Esophagus muscularis mucosa (tissue), 4 donors: Measurements from ENCODE around the gene RAB12. TPM values are rescaled to one million over a fixed set of nuclear protein-coding genes. Genes with fewer than 3 reads are reported as not detected.

Source experiments
- DNase-seq: peaks from one replicate; pipeline ENCODE4 v3.0.0-alpha.2; 2017; ENCODE audit errors: extremely low spot score
- H3K27ac ChIP-seq, 4 donors: fragments of 200-600 bp; sonication (generic); replicated peaks in 1 of 4; 1 replicate in 3 of 4; 2 replicates in 1 of 4; pipeline ENCODE4 v1.5.1; 2016 to 2019; ENCODE audit warnings: mild to moderate bottlenecking in 1 of 4
- H3K27me3 ChIP-seq, 4 donors: fragments of 200-600 bp; sonication (generic); one replicate each; pipeline versions ENCODE4 v1.5.1 to v1.6.0; 2016 to 2019
- H3K36me3 ChIP-seq, 4 donors: fragments of 200-600 bp; sonication (generic); one replicate each; pipeline ENCODE4 v1.5.1; 2016 to 2019
- H3K4me1 ChIP-seq, 4 donors: fragments of 200-600 bp; sonication (generic); one replicate each; pipeline ENCODE4 v1.5.1; 2016 to 2019
- H3K4me3 ChIP-seq, 4 donors: fragments of 200-600 bp; sonication (generic); 1 replicate in 2 of 4; 2 replicates in 2 of 4; pipeline ENCODE4 v1.5.1; 2016 to 2019; ENCODE audit warnings: mild to moderate bottlenecking in 4 of 4, moderate library complexity in 1 of 4
- H3K9me3 ChIP-seq, 4 donors: fragments of 200-600 bp; sonication (generic); 1 replicate in 3 of 4; 2 replicates in 1 of 4; pipeline ENCODE4 v1.5.1; 2016 to 2019
- EP300 ChIP-seq: sonication (generic); formaldehyde crosslinking; IDR thresholded peaks from one replicate; pipeline ENCODE4 v1.6.1; 2017; ENCODE audit warnings: antibody characterized with exemption
- POLR2A ChIP-seq: fragments of 450-650 bp; IDR thresholded peaks from one replicate; pipeline ENCODE4 v1.6.1; 2017; ENCODE audit warnings: antibody characterized with exemption, moderate library complexity, mild to moderate bottlenecking, low read depth
- POLR2AphosphoS5 ChIP-seq, 2 donors: sonication (generic); formaldehyde crosslinking; IDR thresholded peaks; one replicate each; pipeline ENCODE4 v1.6.1; 2017; ENCODE audit warnings: antibody characterized with exemption in 2 of 2
- WGBS: methylation state at CpG from one replicate; pipeline ENCODE4 v1.1.5; 2018; 5-methylcytosine and 5-hydroxymethylcytosine counted together
- intact Hi-C: fragments of 100-400 bp; cut with DNase I; formaldehyde crosslinking; loops from one replicate; pipeline ENCODE4 v1.15.1; 2023
- total RNA-seq, 4 donors: library from RNA; depleted of rRNA; stranded (reverse); fragments of >200 nt; gene quantifications; one replicate each; pipeline versions ENCODE4 v1.1.0 to v1.2.1, GENCODE V29; 2016
- TF ChIP-seq, protein P1 (sequence below), 3 experiments: fragments of 200-600 bp in 2 of 3; fragments of 450-650 bp in 1 of 3; sonication (generic) in 2 of 3; IDR thresholded peaks; one replicate each; pipeline ENCODE4 v1.5.1; 2017 to 2019; ENCODE audit warnings: antibody characterized with exemption in 3 of 3, mild to moderate bottlenecking in 2 of 3, moderate library complexity in 1 of 3

Gene RAB12
- total RNA-seq, 4 donors from 2014 or later, result 61.0 to 76.3 (median 68.9) TPM

DNA sequence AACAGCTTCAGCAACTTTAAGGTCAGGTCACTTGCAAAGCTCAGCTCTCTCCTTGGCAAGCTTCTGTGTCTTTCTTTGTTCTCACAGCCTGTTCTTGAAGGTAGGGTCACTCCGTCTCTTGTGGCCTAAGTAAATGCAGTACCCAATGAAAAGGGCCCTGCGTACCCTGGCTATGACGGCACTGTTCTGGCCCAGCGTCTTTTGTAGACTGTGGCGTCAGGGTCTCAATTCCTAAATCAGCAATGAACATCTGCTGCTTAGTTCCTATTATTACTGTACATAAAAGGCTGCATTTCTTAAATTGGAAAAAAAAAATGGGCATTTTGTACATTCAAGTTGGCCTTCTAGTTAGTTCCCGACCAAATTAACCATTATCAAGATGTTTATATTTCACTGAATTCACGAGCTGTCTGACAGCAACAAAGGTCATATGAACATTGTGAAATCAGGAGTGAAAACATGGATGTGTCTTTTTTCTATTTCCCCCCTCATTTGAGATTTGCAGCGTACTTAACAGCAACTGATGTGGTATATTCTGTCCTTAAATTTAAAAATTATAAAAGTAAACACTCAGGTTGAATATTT lies 79.1 kb downstream of the RAB12 start:
- H3K4me3 ChIP-seq, result no peak overlapping the region
- H3K4me1 ChIP-seq, result peaks cover 0 to 13% (median 11%) of the 10 kb centered on the region in 4 donors
- 75% methylated on average over 8 of the region's 8 CpGs for WGBS
- no peaks in the 10 kb centered on the region for H3K36me3 ChIP-seq
- no peaks in the 10 kb centered on the region for H3K9me3 ChIP-seq
- no peak overlapping the region for H3K27ac ChIP-seq
- intact Hi-C loops, result no loop called here
- no peaks in the 10 kb centered on the region for H3K27me3 ChIP-seq
- TF ChIP-seq EP300, result no peak
- TF ChIP-seq POLR2AphosphoS5 (IDR thresholded peaks at IDR 0.05), result no peak
- TF ChIP-seq, protein P1, sequence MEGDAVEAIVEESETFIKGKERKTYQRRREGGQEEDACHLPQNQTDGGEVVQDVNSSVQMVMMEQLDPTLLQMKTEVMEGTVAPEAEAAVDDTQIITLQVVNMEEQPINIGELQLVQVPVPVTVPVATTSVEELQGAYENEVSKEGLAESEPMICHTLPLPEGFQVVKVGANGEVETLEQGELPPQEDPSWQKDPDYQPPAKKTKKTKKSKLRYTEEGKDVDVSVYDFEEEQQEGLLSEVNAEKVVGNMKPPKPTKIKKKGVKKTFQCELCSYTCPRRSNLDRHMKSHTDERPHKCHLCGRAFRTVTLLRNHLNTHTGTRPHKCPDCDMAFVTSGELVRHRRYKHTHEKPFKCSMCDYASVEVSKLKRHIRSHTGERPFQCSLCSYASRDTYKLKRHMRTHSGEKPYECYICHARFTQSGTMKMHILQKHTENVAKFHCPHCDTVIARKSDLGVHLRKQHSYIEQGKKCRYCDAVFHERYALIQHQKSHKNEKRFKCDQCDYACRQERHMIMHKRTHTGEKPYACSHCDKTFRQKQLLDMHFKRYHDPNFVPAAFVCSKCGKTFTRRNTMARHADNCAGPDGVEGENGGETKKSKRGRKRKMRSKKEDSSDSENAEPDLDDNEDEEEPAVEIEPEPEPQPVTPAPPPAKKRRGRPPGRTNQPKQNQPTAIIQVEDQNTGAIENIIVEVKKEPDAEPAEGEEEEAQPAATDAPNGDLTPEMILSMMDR (IDR thresholded peaks at IDR 0.05), result no peak
- TF ChIP-seq POLR2A, result no peak
- no peak for DNase-seq

DNA sequence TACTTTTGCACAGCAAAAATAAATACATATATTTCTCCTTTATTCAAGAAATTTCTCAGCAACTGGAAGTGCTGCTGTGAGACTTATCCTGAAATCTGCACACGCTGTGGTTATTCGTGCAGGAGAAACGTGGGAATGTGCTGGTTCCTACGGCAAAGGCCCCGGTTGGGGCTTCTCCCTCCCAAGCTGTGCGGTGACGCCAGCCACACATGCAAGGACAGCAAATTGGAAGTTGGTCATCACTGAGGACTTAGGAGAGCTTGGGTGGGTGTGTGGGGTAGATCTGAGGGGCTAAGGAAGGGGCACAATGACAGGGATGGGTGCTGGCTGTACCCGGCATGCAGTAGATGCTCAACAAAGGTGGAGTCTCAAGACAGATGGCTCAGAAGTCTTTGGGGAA lies 79.6 kb downstream of the RAB12 start:
- Histone ChIP-seq H3K4me3 (no peak overlapping the region), H3K27ac (no peak overlapping the region), H3K4me1 (peaks cover 0 to 13% (median 11%) of the 10 kb centered on the region in 4 donors), H3K36me3 (no peaks in the 10 kb centered on the region), H3K9me3 (no peaks in the 10 kb centered on the region), H3K27me3 (no peaks in the 10 kb centered on the region)
- intact Hi-C loops, result no loop called here
- DNase-seq, result peak; percentile 60
- WGBS, result 89% methylated on average over 8 of the region's 8 CpGs
- TF ChIP-seq POLR2AphosphoS5 (IDR thresholded peaks at IDR 0.05), result no peak
- TF ChIP-seq, protein P1 (IDR thresholded peaks at IDR 0.05), result no peak
- TF ChIP-seq POLR2A, result no peak
- TF ChIP-seq EP300, result no peak

Other genes starting within 250 kb of the RAB12 start
- gene MTCL1, start 96.1 kb downstream of the RAB12 start, total RNA-seq, result 10 to 100 TPM; 32.3 to 48.0 (median 38.6) TPM